GM19452 (cell line): ENCODE measurements around the gene ORM2.
A peak's percentile ranks its signal among the peaks of the same experiment; 100 is the strongest.

ENCODE experiments used
- ATAC-seq: cut with Tn5 transposase; IDR thresholded peaks from one replicate; pipeline ENCODE4 v1.9.1; 2021; ENCODE audit not compliant: unreplicated experiment

Gene ORM2

DNA sequence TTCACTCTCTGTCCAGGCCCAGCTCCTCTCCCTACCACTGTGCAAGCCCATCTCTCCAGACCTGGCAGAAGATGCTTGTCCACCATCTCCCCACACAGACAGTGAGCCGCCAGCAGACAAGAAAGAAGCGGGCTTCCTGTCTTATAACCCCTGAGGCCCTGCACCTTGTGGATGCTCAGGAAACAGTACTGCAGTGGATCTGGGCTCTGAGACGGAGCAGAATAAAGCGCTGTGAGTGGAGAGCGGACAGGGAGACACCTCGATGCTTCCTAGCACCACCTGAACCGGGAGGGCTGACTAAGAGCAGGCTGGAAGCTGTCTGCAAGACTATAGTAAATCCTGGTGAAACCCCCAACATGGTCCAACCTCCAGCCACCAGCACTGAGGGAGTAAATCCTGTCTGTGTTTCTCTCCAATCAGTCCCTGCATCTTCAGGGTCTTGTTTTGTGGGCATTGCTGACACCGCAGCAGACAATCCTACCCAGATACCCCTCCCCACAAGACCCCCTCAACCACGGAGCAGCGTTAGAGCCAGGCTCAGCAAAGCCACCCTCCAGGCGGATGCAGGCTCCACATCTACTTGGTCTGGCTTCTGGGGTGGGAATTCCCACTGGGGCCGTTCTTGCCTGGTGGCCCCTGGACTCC lies 18.7 kb downstream of the ORM2 start:
- no peak for ATAC-seq

DNA sequence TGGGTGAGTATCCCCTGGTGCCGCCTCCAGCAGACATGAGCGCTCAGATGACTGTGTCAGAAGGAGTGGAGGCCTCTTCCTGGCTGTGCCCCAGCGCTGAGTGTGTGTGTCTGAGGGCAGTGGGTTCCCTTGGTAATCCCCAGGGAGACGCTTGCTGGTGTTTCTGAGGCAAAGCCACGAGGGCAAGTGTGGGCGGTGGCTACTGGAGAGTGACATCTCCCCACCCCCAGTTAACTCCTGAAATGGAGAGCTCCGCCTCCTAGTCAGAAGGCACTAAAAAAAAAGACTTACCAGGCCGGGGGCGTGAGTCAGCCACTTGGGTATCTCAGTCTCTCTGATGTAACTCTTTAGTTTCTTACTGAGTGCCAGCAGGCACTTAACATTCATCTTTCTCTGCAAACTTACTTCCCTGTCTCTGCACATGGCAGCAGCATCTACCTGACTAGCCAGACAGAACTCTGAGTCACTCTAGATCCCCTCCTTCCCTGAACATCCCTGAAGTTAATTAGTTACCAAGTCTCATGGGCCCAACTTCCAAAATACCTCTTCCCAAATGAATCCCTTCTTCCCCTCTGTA lies 19.3 kb downstream of the ORM2 start:
- ATAC-seq = peak; percentile 85

DNA sequence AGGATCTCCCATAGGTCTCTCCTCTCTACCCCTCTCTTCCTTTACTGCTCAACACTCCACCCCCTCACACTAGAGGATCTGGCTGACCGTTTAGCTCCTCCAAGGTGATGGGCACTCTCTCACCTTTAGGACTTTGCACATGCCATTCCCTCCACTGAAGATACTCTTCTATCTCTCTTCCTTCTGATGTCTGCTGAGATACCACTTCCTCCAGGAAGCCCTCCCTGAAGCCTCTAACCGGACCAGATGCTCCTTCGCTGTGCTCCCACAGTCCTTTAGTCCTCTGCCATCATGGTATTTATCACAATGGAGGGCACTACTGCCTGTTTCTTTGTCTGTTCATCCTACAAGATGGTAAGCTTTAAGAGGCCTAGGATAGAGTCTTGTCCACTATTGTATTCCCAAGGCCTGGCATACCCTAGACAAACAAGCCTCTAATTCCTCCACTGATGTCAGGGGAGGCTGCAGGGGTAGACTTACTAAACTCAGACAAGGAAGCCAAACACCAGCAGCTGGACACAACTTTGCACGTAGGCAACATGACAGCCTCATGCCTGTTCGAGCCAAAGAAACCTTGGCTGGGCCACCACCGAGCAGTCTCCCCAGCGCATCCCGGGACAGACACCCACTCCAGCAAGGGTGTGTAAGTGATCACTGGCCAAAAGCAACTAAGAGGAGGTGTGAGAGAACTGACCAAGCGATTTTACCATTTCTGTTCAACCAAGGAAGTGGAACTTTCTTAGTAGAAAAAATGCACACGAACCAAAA lies 20.2 kb downstream of the ORM2 start:
- no peak for ATAC-seq

DNA sequence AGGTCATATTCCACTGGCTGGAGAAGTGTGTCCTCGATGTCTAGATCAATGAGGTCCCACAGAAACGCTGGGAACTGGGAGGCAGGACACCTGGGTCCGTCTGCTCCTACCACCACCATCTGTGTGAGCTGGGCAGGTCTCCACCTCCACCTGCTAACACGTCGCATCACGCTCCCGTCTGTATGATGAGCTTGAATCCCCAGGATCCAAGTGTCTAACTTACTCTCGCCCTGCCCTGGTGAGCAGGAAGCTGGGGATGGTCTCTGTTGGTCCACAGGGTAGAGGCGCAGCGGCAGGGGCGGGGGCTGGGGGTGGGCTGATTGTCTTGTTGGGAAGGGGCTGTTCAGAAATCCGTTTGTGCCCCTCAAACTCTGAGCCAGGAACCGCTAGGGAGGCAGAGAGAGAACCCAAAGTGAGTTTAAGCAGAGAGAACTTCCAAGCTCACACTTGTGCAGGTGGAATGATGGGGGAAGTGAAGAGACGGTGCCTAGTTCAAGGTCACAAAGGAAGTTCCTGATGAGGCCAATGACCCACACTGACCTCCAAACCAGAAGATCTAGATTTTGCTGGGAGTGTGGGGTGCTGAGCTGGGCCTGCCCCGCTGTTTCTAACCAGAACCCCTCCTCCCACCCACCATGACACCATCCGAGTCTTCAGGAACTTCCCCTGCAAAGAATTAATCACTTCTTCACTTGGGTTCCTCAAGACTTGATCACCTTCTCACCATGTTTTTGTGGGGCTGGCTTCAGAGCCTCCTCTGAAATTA lies 21.1 kb downstream of the ORM2 start:
- no peak for ATAC-seq

DNA sequence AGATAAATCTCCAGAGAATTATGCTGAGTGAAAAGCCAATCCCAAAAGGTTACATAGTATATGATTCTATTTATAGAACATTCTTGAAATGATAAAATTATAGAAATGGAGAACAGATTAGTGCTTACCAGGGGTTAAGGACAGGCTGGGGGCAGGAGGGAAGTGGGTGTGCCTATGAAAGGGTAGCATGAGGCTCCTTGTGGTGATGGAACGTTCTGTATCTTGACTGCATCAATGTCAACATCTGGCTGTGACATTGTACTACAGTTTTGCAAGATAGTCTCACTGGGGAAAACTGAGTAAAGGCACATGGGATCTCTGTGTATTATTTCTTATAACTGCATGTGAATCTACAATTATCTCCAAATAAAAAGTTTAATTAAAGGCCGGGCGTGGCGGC lies 22.3 kb downstream of the ORM2 start:
- no peak for ATAC-seq

DNA sequence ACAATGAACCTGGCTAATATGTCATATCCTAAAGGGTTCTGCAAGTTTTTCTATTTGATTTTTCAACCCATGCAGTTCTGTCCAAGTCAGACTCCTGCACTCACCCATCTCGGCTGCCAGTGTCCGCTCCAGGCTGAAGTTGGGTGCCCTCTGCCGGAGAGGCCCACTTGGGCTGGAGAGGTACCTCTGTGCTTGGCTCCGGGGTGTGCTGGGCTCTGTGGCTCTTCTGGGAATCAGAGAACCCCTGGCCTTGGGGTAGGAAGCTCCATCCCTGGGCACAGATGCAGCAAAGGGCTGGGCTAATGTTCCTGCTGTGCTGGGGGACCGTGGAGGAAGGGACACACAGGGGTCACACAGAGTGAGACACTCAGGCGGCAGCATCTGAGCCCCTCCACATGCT lies 26.2 kb downstream of the ORM2 start:
- ATAC-seq = no peak

DNA sequence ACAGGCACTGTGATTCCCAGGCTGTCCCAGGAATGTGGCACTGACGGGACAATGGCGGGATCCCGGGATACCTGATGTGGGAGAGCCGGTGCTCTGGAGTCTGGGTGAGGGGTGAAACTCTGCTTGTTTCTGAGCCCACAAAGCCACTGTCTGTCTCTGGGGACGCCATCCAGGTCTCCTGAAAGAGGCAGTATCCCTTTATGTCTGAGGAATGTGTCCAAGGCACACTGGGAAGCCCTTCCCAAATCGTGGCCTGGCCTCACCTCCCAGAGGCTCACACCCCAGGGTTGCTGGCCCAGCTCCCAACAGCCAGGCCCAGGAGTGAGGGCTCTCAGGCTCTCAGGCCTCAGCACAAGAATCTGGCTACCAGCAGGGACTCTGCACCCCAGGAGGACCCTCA lies 27.1 kb downstream of the ORM2 start:
- ATAC-seq = no peak

DNA sequence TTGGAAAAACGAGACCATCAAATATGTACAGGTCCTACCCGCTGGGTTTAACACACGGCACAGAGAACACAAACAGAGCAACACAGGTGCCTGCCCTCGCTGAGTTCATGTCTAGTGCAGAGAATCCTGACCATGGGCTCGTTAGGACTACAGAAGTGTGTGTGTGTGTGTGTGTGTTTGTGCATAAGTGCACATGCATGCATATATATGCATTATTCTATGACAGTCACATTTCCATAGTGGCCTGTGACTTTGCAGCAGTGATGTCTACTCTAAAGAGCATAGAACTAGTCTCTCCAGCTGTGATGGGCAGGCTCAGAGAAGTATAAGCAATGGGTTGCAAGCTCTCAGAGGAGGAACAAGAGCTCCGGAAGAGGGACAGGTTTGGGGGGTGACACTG lies 27.7 kb downstream of the ORM2 start:
- no peak for ATAC-seq

DNA sequence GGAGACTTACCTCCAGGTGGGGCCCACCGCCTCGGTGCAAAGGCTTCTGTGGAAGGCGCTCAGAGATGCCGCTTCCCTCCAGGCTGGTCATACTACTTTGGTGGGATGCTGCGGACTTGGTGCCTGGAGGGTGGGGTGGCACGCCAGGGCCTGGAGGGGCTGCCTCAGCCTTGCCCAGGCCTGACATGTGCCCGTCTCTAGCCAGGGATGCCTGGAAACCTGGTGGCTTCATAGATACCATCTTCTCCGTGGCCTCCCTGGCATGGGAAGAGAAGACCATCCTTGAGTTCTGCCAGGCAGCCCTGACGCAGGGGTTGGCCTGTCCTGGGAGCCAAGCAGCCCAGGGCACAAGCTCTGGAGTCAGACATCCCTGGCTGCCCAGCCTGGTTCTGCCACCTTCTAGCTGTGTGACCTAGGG lies 28.3 kb downstream of the ORM2 start:
- ATAC-seq = no peak

DNA sequence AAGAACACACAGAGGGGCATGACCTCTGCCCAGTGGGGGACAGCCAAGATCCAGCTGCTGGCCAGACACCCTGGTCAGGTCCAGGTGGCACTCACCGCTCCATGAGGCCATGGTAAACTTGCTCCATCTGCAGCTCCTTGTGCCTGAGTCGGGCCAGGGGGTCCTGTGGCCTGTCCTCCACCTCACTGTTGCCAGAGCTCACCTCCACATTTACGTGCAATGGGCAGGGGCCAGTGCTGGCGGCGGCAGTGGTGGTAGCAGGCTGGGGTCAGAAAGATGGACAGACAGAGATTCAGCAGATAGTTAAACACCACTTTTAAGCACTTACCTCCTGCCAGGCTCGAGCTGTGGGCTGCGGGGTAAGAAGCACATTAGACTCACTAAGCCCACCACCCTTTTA lies 30.1 kb downstream of the ORM2 start:
- no peak for ATAC-seq

DNA sequence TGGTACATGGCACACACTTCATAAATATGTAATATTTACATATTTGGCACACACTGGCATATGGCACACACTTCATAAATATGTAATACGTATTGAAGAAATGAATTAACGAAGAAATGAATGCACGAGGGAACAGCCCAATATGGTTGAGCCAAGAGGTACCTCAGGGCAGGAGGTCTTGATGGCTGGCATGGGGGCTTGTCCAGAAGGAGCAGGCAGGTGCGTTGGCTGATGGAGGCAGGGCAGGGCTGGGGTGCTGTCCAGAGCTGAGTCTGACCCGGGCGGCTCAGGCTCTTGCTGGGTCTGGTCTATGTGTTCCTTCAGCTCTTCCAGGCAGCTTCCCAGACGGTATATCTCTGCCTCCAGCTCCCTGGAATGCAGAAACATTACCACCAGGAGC lies 31.9 kb downstream of the ORM2 start:
- ATAC-seq = no peak

DNA sequence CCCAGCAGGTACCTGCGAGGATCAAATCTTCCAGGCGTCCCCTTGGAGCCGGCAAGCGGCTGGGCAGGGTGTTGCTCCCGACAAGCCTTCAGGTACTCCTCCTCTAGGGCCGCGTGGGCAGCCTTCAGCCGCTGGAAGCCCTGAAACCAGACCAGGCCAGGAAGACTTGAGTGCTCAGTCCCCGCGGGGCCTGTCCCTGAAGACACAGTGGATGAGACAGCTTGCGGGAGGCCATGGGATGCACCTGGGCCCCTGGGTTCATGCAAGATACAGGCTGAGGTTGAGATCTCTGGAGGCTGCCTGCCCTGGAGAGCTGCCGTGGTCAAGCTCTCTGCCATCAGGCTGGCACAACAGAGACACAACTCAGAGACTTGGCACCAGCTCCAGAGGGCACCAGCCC lies 32.7 kb downstream of the ORM2 start:
- no peak for ATAC-seq

DNA sequence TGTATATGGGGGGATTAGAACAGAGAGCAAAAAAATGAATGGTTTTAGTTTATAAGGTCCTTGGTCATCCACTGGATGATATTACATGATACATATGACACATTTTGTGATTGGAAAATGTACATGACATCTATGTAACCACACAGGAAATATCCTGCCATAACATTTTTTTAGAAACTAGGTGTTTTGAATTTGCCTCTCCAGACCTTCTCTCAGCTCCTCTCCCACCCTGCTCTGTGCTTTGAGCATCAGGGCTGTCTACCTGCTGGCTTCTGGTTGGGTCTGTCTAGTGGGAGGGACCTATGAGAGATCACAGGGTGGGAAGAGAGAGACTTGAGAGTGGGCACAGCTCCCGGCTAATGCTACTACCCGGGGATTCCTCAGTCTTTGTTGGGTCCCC lies 33.8 kb downstream of the ORM2 start:
- ATAC-seq = no peak

DNA sequence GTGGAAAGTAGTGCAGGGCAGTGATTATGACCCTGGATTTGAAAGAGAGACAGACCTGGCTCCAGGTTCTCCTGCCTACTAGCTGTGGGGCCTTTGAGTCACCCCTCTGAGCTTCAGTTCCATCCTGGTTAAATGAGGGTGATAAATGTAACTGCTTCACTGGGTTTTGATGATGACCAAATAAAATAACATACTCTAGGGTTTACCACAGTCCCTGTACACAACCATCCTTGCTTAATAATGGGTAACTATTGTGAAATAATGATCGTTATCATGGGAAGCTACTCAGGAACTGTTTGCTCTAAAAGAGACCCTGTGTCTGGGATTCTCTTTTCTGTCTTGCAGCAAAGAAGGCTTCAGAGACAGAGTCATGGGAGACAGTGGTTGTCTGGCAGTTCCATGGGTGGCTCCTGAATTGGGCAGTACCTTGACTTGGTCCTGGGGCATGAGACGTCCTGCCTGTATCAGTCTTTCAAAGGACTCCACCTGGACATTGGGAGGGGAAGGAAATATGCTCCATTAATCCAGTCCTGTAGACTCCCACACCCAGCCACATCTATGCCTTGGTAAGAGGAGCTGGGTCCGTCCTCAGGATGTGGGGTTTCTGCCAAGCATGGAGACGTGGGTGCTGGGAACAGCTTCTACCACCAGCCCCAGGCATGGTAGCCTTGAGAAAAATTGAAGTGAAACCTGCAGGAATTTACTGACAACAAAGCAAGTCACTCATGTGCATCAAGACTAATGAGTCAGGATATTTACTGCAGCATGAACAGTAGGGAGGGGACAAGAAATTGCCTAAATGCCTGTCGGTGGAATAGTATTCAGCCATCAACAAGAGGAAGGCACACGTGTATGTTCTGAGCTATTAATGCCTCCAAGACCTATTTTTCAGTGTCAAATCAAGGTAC lies 34.7 kb downstream of the ORM2 start:
- no peak for ATAC-seq

DNA sequence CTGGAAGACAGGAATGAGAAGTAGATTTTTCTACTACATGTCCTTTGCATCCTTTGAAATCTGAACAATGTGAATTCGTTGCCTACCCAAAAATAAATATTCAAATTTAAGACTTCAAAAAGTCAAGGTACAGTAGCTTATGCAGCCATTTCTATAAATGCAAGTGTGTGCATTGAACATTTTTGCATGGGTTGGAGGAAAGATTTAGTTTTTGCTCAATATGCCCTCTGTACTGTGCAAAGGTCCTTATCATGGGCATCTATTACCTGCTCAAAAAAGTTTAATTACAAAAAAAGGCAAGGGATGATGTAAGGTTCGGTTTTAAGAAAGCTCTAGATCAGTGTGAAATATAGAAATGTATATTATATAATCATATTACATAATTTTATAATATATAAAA lies 35.5 kb downstream of the ORM2 start:
- no peak for ATAC-seq

DNA sequence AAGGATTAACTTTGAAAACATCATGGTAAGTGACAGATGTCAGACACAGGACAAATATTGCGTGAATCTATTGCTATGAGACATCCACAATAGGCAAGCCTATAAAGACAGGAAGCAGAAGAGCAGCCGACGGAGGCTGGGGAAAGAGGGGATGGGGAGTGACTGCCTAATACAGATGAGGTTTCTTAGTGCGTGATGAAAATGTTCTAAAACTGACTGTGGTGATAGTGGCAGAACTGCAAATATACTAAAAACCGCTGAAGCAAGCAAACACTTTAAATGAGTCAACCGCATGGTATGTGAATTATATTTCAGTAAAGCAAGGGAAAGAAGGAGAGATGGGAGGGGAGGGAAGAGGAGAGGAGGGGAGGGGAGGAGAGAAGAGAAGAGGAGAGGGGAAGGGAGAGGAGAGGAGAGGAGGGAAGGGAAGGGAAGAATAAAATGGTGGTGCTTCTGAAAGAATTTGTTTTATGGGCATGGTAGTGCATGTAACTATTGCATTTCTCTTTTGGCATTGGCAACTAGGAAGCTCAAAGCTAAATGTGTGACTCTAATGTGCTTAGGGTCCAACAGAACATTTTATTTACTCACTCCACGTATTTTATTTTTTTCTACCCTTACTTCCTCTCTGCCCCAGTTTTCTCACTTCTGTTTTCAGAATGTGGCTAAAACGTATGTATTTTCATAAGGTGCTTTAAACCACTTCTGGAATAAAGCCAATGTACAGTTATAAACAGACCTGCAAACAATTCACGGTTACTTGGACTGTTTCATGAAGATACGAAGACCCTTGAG lies 36.9 kb downstream of the ORM2 start:
- ATAC-seq = peak; percentile 47

DNA sequence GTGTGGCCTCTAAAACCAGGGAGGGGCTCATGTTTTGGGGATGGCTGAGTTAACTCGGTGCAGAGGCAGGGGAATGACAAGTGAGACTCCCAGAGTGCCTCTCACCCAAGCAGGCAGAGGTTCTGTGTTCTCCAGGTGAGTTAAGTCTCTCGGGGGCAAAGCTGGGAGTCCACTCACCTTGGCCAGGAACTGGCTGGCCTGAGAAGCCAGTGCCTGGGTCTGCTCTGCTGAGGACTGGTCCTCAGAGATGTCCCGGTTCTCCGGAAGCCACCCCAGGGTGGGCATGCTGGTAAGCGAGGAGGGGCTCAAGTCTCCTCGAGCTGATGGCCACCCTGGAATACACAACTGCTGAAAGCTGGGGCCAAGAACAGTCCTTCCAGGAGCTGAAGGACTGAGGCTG lies 37.7 kb downstream of the ORM2 start:
- ATAC-seq = no peak

DNA sequence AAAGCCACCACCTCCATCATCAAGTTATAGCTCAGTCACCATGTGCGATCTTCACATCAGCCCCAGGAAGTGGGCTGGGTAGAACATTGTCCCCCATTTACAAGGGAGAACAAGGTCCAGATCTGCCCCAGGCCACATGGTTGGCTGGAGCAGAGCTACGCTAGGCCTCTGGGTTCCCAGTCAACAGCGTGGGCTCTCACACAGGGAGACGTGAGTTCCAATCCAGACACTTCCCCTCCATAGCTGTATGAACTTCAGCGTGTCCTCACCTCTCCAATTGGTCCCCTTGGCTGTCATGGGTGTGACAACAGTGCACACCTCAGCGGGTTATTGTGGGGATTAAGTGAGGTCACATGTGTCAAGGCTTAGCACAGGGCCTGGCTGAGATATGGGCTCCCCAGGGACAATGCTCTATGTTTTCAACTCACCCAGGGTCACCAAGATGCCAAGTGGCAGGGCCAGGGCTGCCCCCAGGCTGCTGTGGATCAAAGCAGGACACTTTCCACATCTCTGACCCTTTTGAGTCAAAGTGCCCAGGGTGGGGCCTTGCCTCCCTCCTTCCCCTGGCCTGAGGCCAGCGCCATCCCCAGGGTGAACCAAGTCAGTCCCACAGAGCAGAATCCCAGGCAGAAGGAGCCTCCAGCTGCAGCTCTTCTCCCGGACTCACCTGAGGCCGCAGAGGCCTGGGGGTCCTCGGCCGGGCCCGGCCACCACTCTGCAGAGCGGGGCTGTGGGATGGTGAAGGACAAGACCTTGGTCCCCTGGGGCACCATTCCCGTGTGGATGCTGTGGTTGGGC lies 38.3 kb downstream of the ORM2 start:
- ATAC-seq = no peak
